ENCODE results near the gene LILRB1. TPM values are rescaled to one million over a fixed set of nuclear protein-coding genes. Genes with fewer than 3 reads are reported as not detected.
"Not testable (repeated sequence)": the region's sequence is repeated elsewhere in the genome, so short reads cannot be mapped to it uniquely, and the experiment has no call there.

LILRB1 gene
- total RNA-seq, 4 donors from 2014 or later: 0.79 to 3.4 (median 1.2) TPM

GRCh38 chr19:54630782-54631181 lies 498 bp downstream of the LILRB1 start:
- H3K4me3 ChIP-seq: peak overlapping the region in 1 of 2 donors; percentile 16
- H3K9me3 ChIP-seq: peaks cover 0 to 16% (median 0%) of the 10 kb centered on the region in 3 donors
- no peak for ATAC-seq
- WGBS, 2 donors (ENCODE audit: low coverage in 1 of 2): 0 to 60% methylated on average over 1 to 5 of the region's 6 CpGs
- no peak overlapping the region for H3K27ac ChIP-seq
- no peaks in the 10 kb centered on the region for H3K36me3 ChIP-seq
- H3K27me3 ChIP-seq: peaks cover 87% of the 10 kb centered on the region
- H3K4me1 ChIP-seq: no peaks in the 10 kb centered on the region
- TF ChIP-seq EP300 (IDR thresholded peaks at IDR 0.05): no peak
- TF ChIP-seq POLR2A (IDR thresholded peaks at IDR 0.05): no peak

- peaks cover 94% of the 10 kb centered on the region for H3K27me3 ChIP-seq
- not testable (repeated sequence) for H3K4me1 ChIP-seq, H3K27ac ChIP-seq, ATAC-seq, H3K36me3 ChIP-seq, H3K4me3 ChIP-seq
- peaks cover 0 to 13% (median 0%) of the 10 kb centered on the region in 3 donors for H3K9me3 ChIP-seq
- WGBS, 2 donors (ENCODE audit: low coverage in 1 of 2): 20 to 76% methylated on average over 1 to 6 of the region's 23 CpGs
Measured at GRCh38 chr19:54631489-54632337, 1.4 kb downstream of the LILRB1 start.

- not testable (repeated sequence) for H3K4me1 ChIP-seq, H3K27ac ChIP-seq, H3K36me3 ChIP-seq, H3K4me3 ChIP-seq, ATAC-seq, H3K9me3 ChIP-seq
- 72% methylated on average over 3 of the region's 16 CpGs; no CpG with 5 or more reads in 1 of the 2 donors for WGBS, 2 donors (ENCODE audit: low coverage in 1 of 2)
- peaks cover 90% of the 10 kb centered on the region for H3K27me3 ChIP-seq
Measured at GRCh38 chr19:54632517-54632916, 2.2 kb downstream of the LILRB1 start.

- WGBS, 2 donors (ENCODE audit: low coverage in 1 of 2): no CpG with 5 or more reads among the region's 7 CpGs
- no peak overlapping the region for H3K4me3 ChIP-seq
- H3K27me3 ChIP-seq: peaks cover 82% of the 10 kb centered on the region
- no peak overlapping the region for H3K27ac ChIP-seq
- no peak for ATAC-seq
- no peaks in the 10 kb centered on the region for H3K4me1 ChIP-seq
- no peaks in the 10 kb centered on the region for H3K36me3 ChIP-seq
- TF ChIP-seq POLR2A (IDR thresholded peaks at IDR 0.05) (no peak), POLR2AphosphoS5 (IDR thresholded peaks at IDR 0.05) (no peak), EP300 (IDR thresholded peaks at IDR 0.05) (no peak), CTCF (IDR thresholded peaks at IDR 0.05) (no peak)
- H3K9me3 ChIP-seq: no peaks in the 10 kb centered on the region
Measured at GRCh38 chr19:54633401-54633800, 3.1 kb downstream of the LILRB1 start.

- H3K4me1 ChIP-seq, H3K4me3 ChIP-seq, H3K27ac ChIP-seq, H3K9me3 ChIP-seq, ATAC-seq, H3K36me3 ChIP-seq: not testable (repeated sequence)
- peaks cover 59% of the 10 kb centered on the region for H3K27me3 ChIP-seq
- WGBS, 2 donors (ENCODE audit: low coverage in 1 of 2): 0% methylated on average over 1 of the region's 12 CpGs; no CpG with 5 or more reads in 1 of the 2 donors
Measured at GRCh38 chr19:54636081-54636480, 5.8 kb downstream of the LILRB1 start.

- TF ChIP-seq CTCF (IDR thresholded peaks at IDR 0.05) (no peak), POLR2AphosphoS5 (IDR thresholded peaks at IDR 0.05) (no peak), POLR2A (IDR thresholded peaks at IDR 0.05) (no peak), EP300 (IDR thresholded peaks at IDR 0.05) (no peak)
- Histone ChIP-seq H3K27me3 (peaks cover 49% of the 10 kb centered on the region), H3K9me3 (no peaks in the 10 kb centered on the region), H3K4me3 (no peak overlapping the region), H3K4me1 (no peaks in the 10 kb centered on the region), H3K36me3 (no peaks in the 10 kb centered on the region), H3K27ac (no peak overlapping the region)
- WGBS, 2 donors (ENCODE audit: low coverage in 1 of 2): 87 to 90% methylated on average over 13 to 18 of the region's 18 CpGs
- no peak for ATAC-seq
Measured at GRCh38 chr19:54638683-54639082, 8.4 kb downstream of the LILRB1 start.

GRCh38 chr19:54642953-54643352 lies 12.7 kb downstream of the LILRB1 start:
- not testable (repeated sequence) for H3K9me3 ChIP-seq, ATAC-seq, H3K4me3 ChIP-seq, H3K4me1 ChIP-seq, H3K36me3 ChIP-seq, H3K27ac ChIP-seq
- peaks cover 27% of the 10 kb centered on the region for H3K27me3 ChIP-seq
- WGBS, 2 donors (ENCODE audit: low coverage in 1 of 2): no CpG with 5 or more reads among the region's 5 CpGs

GRCh38 chr19:54643583-54643982 lies 13.3 kb downstream of the LILRB1 start:
- ATAC-seq, H3K4me1 ChIP-seq, H3K4me3 ChIP-seq, H3K9me3 ChIP-seq, H3K36me3 ChIP-seq, H3K27ac ChIP-seq: not testable (repeated sequence)
- 61 to 79% methylated on average over 5 to 6 of the region's 6 CpGs for WGBS, 2 donors (ENCODE audit: low coverage in 1 of 2)
- H3K27me3 ChIP-seq: peaks cover 27% of the 10 kb centered on the region

Measured in gastroesophageal sphincter (tissue), 4 donors.